NB4 (cell line): ENCODE data around the gene PAM16.

Experiments
- MAX ChIP-seq: IDR thresholded peaks from 2 replicates; pipeline ENCODE4 v1.6.1; 2011; ENCODE audit warnings: low read depth, low read length
- POLR2A ChIP-seq: IDR thresholded peaks from 2 replicates; pipeline ENCODE4 v1.6.1; 2011; ENCODE audit warnings: mild to moderate bottlenecking; ENCODE audit not compliant: insufficient read length; ENCODE audit errors: extremely low read depth
- TF ChIP-seq, protein P1 (sequence below): IDR thresholded peaks from one replicate; pipeline ENCODE4 v1.5.1; 2012; ENCODE audit warnings: low read depth, low read length

GRCh38 chr16:4373356-4373908 lies 22.3 kb upstream of the PAM16 start:
- no peak for TF ChIP-seq MAX
- no peak for TF ChIP-seq POLR2A
- TF ChIP-seq, protein P1, sequence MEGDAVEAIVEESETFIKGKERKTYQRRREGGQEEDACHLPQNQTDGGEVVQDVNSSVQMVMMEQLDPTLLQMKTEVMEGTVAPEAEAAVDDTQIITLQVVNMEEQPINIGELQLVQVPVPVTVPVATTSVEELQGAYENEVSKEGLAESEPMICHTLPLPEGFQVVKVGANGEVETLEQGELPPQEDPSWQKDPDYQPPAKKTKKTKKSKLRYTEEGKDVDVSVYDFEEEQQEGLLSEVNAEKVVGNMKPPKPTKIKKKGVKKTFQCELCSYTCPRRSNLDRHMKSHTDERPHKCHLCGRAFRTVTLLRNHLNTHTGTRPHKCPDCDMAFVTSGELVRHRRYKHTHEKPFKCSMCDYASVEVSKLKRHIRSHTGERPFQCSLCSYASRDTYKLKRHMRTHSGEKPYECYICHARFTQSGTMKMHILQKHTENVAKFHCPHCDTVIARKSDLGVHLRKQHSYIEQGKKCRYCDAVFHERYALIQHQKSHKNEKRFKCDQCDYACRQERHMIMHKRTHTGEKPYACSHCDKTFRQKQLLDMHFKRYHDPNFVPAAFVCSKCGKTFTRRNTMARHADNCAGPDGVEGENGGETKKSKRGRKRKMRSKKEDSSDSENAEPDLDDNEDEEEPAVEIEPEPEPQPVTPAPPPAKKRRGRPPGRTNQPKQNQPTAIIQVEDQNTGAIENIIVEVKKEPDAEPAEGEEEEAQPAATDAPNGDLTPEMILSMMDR = no peak
